PC-3 (cell line): ENCODE results near the gene LRRC51.

Experiments
- CTCF ChIP-seq: fragments of 300-600 bp; sonication (generic); conservative IDR thresholded peaks from 2 replicates; pipeline ENCODE4 v1.5.1; 2017; ENCODE audit warnings: antibody characterized with exemption, low read depth, mild to moderate bottlenecking, low read length
- EZH2 ChIP-seq: fragments of 300-600 bp; sonication (generic); IDR thresholded peaks from one replicate; pipeline ENCODE4 v1.6.1; 2017; ENCODE audit warnings: antibody characterized with exemption, mild to moderate bottlenecking, low read length; ENCODE audit not compliant: unreplicated experiment
- EZH2phosphoT487 ChIP-seq: fragments of 300-600 bp; sonication (generic); IDR thresholded peaks from 2 replicates; pipeline ENCODE4 v1.6.1; 2018; ENCODE audit warnings: mild to moderate bottlenecking, antibody characterized with exemption, low read length, borderline replicate concordance

- TF ChIP-seq EZH2phosphoT487 (no peak), CTCF (no peak), EZH2 (no peak)
Measured at GRCh38 chr11:72038491-72038890, 42.2 kb upstream of the LRRC51 start.
